OCI-LY7 (cell line): ENCODE measurements around the gene FXYD2. TPM values are rescaled to one million over a fixed set of nuclear protein-coding genes. Genes with fewer than 3 reads are reported as not detected.

ENCODE experiments used
- BruUV-seq: library from RNA; stranded (reverse); fragments of 400-500 nt; replicated peaks from 2 replicates; lab custom pipeline; 2021; lab: Mats Ljungman, UMichigan
- CTCF ChIA-PET: fragments of 300-600 bp; sonication (Branson Sonifier 250); formaldehyde crosslinking; loops from one replicate; lab custom pipeline; 2022; ENCODE audit warnings: antibody characterized with exemption; ENCODE audit not compliant: unreplicated experiment; lab: Charles Lee
- POLR2A ChIA-PET: fragments of 300-600 bp; sonication (Branson Sonifier 250); formaldehyde crosslinking; loops from one replicate; lab custom pipeline; 2022; ENCODE audit warnings: antibody characterized with exemption; lab: Charles Lee
- DNase-seq: peaks from one replicate; pipeline ENCODE4 v3.0.0-alpha.2; 2015; ENCODE audit warnings: low spot score
- H2AFZ ChIP-seq: fragments of 200-600 bp; sonication (generic), shearing (Covaris generic); 2 replicates; pipeline ENCODE4 v1.6.1; 2014; ENCODE audit warnings: mild to moderate bottlenecking, antibody characterized with exemption, low read length, moderate library complexity
- H3K27ac ChIP-seq: fragments of 200-600 bp; sonication (generic); 2 replicates; pipeline ENCODE4 v1.5.1; 2014; ENCODE audit warnings: mixed run types, low read depth, mild to moderate bottlenecking, moderate library complexity, low read length, inconsistent platforms; ENCODE audit not compliant: poor library complexity, severe bottlenecking
- H3K36me3 ChIP-seq: fragments of 200-600 bp; sonication (generic); 2 replicates; pipeline ENCODE4 v1.6.1; 2014; ENCODE audit warnings: mild to moderate bottlenecking, antibody characterized with exemption, low read length, moderate library complexity, mixed read lengths; ENCODE audit not compliant: insufficient read depth
- H3K4me1 ChIP-seq: fragments of 200-600 bp; sonication (generic); 2 replicates; pipeline ENCODE4 v1.5.1; 2014; ENCODE audit warnings: mild to moderate bottlenecking, low read length; ENCODE audit not compliant: insufficient read depth, poor library complexity, severe bottlenecking
- H3K4me2 ChIP-seq: fragments of 200-600 bp; sonication (generic); 2 replicates; pipeline ENCODE4 v1.6.1; 2014; ENCODE audit warnings: mild to moderate bottlenecking, low read length
- H3K4me3 ChIP-seq: fragments of 200-600 bp; sonication (generic); 2 replicates; pipeline ENCODE4 v1.5.1; 2014; ENCODE audit warnings: mild to moderate bottlenecking, low read depth, low read length; ENCODE audit not compliant: poor library complexity, severe bottlenecking
- H3K79me2 ChIP-seq: fragments of 200-600 bp; sonication (generic); 2 replicates; pipeline ENCODE4 v1.6.1; 2016; ENCODE audit warnings: low read depth, mild to moderate bottlenecking, low read length, moderate library complexity, mixed read lengths; ENCODE audit not compliant: insufficient read depth
- H3K9me2 ChIP-seq: fragments of 200-600 bp; sonication (generic); 2 replicates; pipeline ENCODE4 v1.6.1; 2016; ENCODE audit warnings: mild to moderate bottlenecking, low read length, mixed read lengths; ENCODE audit not compliant: insufficient read depth
- H3K9me3 ChIP-seq: fragments of 200-600 bp; sonication (generic); 2 replicates; pipeline ENCODE4 v1.6.1; 2014; ENCODE audit warnings: mild to moderate bottlenecking, mixed run types, low read length, mixed read lengths
- H4K20me1 ChIP-seq: fragments of 200-600 bp; sonication (generic); 2 replicates; pipeline ENCODE4 v1.6.1; 2014; ENCODE audit warnings: mild to moderate bottlenecking, antibody characterized with exemption, low read length, moderate library complexity, mixed read lengths; ENCODE audit not compliant: insufficient read depth
- CTCF ChIP-seq: fragments of 200-600 bp; sonication (generic); conservative IDR thresholded peaks from 2 replicates; pipeline ENCODE4 v1.5.1; 2014; ENCODE audit warnings: mild to moderate bottlenecking, antibody characterized with exemption, low read length, moderate library complexity, mixed read lengths
- EZH2phosphoT487 ChIP-seq: fragments of 200-600 bp; sonication (generic); IDR thresholded peaks from 2 replicates; pipeline ENCODE4 v1.6.1; 2018; ENCODE audit warnings: low read depth, borderline replicate concordance, mild to moderate bottlenecking, mixed run types, antibody characterized with exemption, low read length, moderate library complexity, mixed read lengths
- intact Hi-C: fragments of 100-400 bp; cut with micrococcal nuclease; formaldehyde crosslinking; loops from one replicate; pipeline ENCODE4 v1.10.0; 2022; ENCODE audit not compliant: unreplicated experiment
- total RNA-seq, 2 experiments: library from RNA; depleted of rRNA in 1 of 2; stranded (reverse); fragments of >200 nt in 1 of 2; shearing (Covaris generic) in 1 of 2; gene quantifications; 2 replicates each; pipeline ENCODE4 v1.2.3, GENCODE V29; 2014 to 2022

Gene FXYD2
- total RNA-seq, 2 experiments from 2014 or later, result not detected

GRCh38 chr11:117817368-117818040 lies 7.0 kb downstream of the FXYD2 start:
- no TSS peak for BruUV-seq
- TF ChIP-seq CTCF (peak; percentile 98), EZH2phosphoT487 (no peak)
- no peaks in the 10 kb centered on the region; the same call in 1 of the 2 replicates for H4K20me1 ChIP-seq
- H3K4me2 ChIP-seq, result no peak overlapping the region
- H3K9me3 ChIP-seq, result no peaks in the 10 kb centered on the region
- no peak overlapping the region for H3K27ac ChIP-seq
- intact Hi-C loops, result loop anchor here (1.0 to 10.0 kb wide), 4 partner anchors 10 to 391 kb away; partner anchors contain the start of gene SCN2B
- peak; percentile 64 for DNase-seq
- no peaks in the 10 kb centered on the region for H3K9me2 ChIP-seq
- H3K79me2 ChIP-seq, result no peaks in the 10 kb centered on the region
- no peaks in the 10 kb centered on the region for H3K36me3 ChIP-seq
- ChIA-PET CTCF (interaction anchor here (0.7 to 2.4 kb wide), 2 partner anchors 10 to 391 kb away, joined by 3 to 11 read pairs; no protein-coding TSS in a partner anchor), POLR2A (interaction anchor here (1.9 kb wide), 1 partner anchor 9 kb away, joined by 7 read pairs; no protein-coding TSS in a partner anchor)
- H3K4me3 ChIP-seq, result no peak overlapping the region
- no peak overlapping the region for H2AFZ ChIP-seq
- peaks cover 16% of the 10 kb centered on the region for H3K4me1 ChIP-seq

GRCh38 chr11:117816846-117817367 lies 7.6 kb downstream of the FXYD2 start:
- no peaks in the 10 kb centered on the region for H3K9me3 ChIP-seq
- no peak for DNase-seq
- peaks cover 16% of the 10 kb centered on the region for H3K4me1 ChIP-seq
- no peaks in the 10 kb centered on the region for H3K36me3 ChIP-seq
- ChIA-PET POLR2A (interaction anchor here (1.9 kb wide), 1 partner anchor 9 kb away, joined by 7 read pairs; no protein-coding TSS in a partner anchor), CTCF (interaction anchor here (0.7 to 2.4 kb wide), 2 partner anchors 10 to 391 kb away, joined by 3 to 11 read pairs; no protein-coding TSS in a partner anchor)
- H3K4me3 ChIP-seq, result no peak overlapping the region
- TF ChIP-seq EZH2phosphoT487 (no peak), CTCF (no peak)
- H3K27ac ChIP-seq, result no peak overlapping the region
- H3K9me2 ChIP-seq, result no peaks in the 10 kb centered on the region
- no peaks in the 10 kb centered on the region for H3K79me2 ChIP-seq
- H4K20me1 ChIP-seq, result no peaks in the 10 kb centered on the region; the same call in 1 of the 2 replicates
- H2AFZ ChIP-seq, result no peak overlapping the region
- H3K4me2 ChIP-seq, result no peak overlapping the region
- BruUV-seq, result no TSS peak
- intact Hi-C loops, result loop anchor here (1.0 to 10.0 kb wide), 4 partner anchors 10 to 391 kb away; partner anchors contain the start of gene SCN2B
